Erythroblast (primary cell): ENCODE data around the gene LSM5.

Source experiments
- GATA1 ChIP-seq: IDR thresholded peaks from 2 replicates; pipeline ENCODE4 v1.6.1; 2011; ENCODE audit warnings: low read depth, mild to moderate bottlenecking, control low read depth, low read length, moderate library complexity
- POLR2A ChIP-seq: IDR thresholded peaks from 2 replicates; pipeline ENCODE4 v1.6.1; 2011; ENCODE audit warnings: mild to moderate bottlenecking, low read length

- TF ChIP-seq POLR2A (no peak), GATA1 (no peak)
Measured at GRCh38 chr7:32511791-32512190, 21.6 kb upstream of the LSM5 start.
